COLO668 (cell line): ENCODE data around the gene ARID3B.
"Not testable (repeated sequence)": the region's sequence is repeated elsewhere in the genome, so short reads cannot be mapped to it uniquely, and the experiment has no call there.

Experiments
- DNase-seq: peaks from one replicate; lab custom pipeline; 2025; ENCODE audit not compliant: unreplicated experiment; lab: John Stamatoyannopoulos, UW

Gene ARID3B

GRCh38 chr15:74619916-74620635 lies 79.1 kb downstream of the ARID3B start:
- DNase-seq, result no peak

GRCh38 chr15:74620636-74621545 lies 79.9 kb downstream of the ARID3B start:
- DNase-seq, result peak; percentile 61

- no peak for DNase-seq
These were observed 80.5 kb downstream of the ARID3B start for GRCh38 chr15:74621546-74621920.

- no peak for DNase-seq
These were observed 80.9 kb downstream of the ARID3B start for GRCh38 chr15:74621936-74622335.

- DNase-seq, result no peak
These were observed 81.7 kb downstream of the ARID3B start for GRCh38 chr15:74622758-74623157.

GRCh38 chr15:74624020-74624602 lies 83.1 kb downstream of the ARID3B start:
- DNase-seq, result no peak

GRCh38 chr15:74625693-74626092 lies 84.7 kb downstream of the ARID3B start:
- DNase-seq, result no peak

GRCh38 chr15:74626336-74626735 lies 85.3 kb downstream of the ARID3B start:
- DNase-seq, result no peak

- no peak for DNase-seq
These were observed 86.0 kb downstream of the ARID3B start for GRCh38 chr15:74626752-74627692.

- DNase-seq, result no peak
These were observed 86.7 kb downstream of the ARID3B start for GRCh38 chr15:74627766-74628165.

GRCh38 chr15:74628199-74628598 lies 87.2 kb downstream of the ARID3B start:
- DNase-seq, result no peak

- DNase-seq, result no peak
These were observed 87.9 kb downstream of the ARID3B start for GRCh38 chr15:74628949-74629348.

- DNase-seq, result not testable (repeated sequence)
These were observed 88.7 kb downstream of the ARID3B start for GRCh38 chr15:74629696-74630095.

GRCh38 chr15:74630284-74631086 lies 89.5 kb downstream of the ARID3B start:
- no peak for DNase-seq

- DNase-seq, result no peak
These were observed 90.0 kb downstream of the ARID3B start for GRCh38 chr15:74631087-74631385.

GRCh38 chr15:74631408-74631807 lies 90.4 kb downstream of the ARID3B start:
- no peak for DNase-seq

- peak; percentile 52 for DNase-seq
These were observed 91.0 kb downstream of the ARID3B start for GRCh38 chr15:74631935-74632560.

- no peak for DNase-seq
These were observed 91.6 kb downstream of the ARID3B start for GRCh38 chr15:74632601-74633000.

GRCh38 chr15:74633781-74634180 lies 92.8 kb downstream of the ARID3B start:
- DNase-seq, result no peak

GRCh38 chr15:74635228-74635627 lies 94.2 kb downstream of the ARID3B start:
- peak; percentile 65 for DNase-seq
